GM21619 (cell line): Measurements from ENCODE around the gene KTI12.

Experiments used
- ATAC-seq: cut with Tn5 transposase; IDR thresholded peaks from one replicate; pipeline ENCODE4 v1.9.1; 2021; ENCODE audit not compliant: unreplicated experiment

Gene KTI12

GRCh38 chr1:51989582-51990477, 43.8 kb downstream of the KTI12 start:
- ATAC-seq: no peak

- ATAC-seq: no peak
Measured at GRCh38 chr1:51988254-51988653, 45.4 kb downstream of the KTI12 start.

- no peak for ATAC-seq
Measured at GRCh38 chr1:51986718-51987117, 46.9 kb downstream of the KTI12 start.

GRCh38 chr1:51982161-51982560, 51.4 kb downstream of the KTI12 start:
- ATAC-seq: no peak
